Liver (tissue), 9 donors: ENCODE data around the gene CD248. TPM values are rescaled to one million over a fixed set of nuclear protein-coding genes. Genes with fewer than 3 reads are reported as not detected.

Experiments used
- DNase-seq: peaks from one replicate; pipeline ENCODE4 v3.0.0-alpha.2; 2017; ENCODE audit warnings: low spot score
- H3K27ac ChIP-seq, 2 donors: one replicate each; pipeline ENCODE4 v1.7.0; 2013; ENCODE audit warnings: inconsistent platforms in 2 of 2, low read length in 2 of 2, control low read depth in 1 of 2, low read depth in 1 of 2, mild to moderate bottlenecking in 1 of 2
- H3K27me3 ChIP-seq, 4 donors: one replicate each; pipeline versions ENCODE4 v1.6.1 to v1.7.0; 2013; ENCODE audit warnings: low read length in 3 of 4, inconsistent platforms in 1 of 4, mild to moderate bottlenecking in 1 of 4, moderate library complexity in 1 of 4; ENCODE audit not compliant: control insufficient read depth in 4 of 4, insufficient read depth in 4 of 4
- H3K36me3 ChIP-seq, 4 donors: one replicate each; pipeline versions ENCODE4 v1.6.1 to v1.7.0; 2013; ENCODE audit warnings: low read length in 3 of 4, mild to moderate bottlenecking in 3 of 4, low read depth in 1 of 4, moderate library complexity in 1 of 4; ENCODE audit not compliant: control insufficient read depth in 4 of 4, insufficient read depth in 3 of 4
- H3K4me1 ChIP-seq, 4 donors: one replicate each; pipeline versions ENCODE4 v1.6.1 to v1.7.0; 2013; ENCODE audit warnings: low read length in 3 of 4, mild to moderate bottlenecking in 3 of 4, moderate library complexity in 1 of 4; ENCODE audit not compliant: control insufficient read depth in 4 of 4, insufficient read depth in 4 of 4
- H3K4me3 ChIP-seq, 3 donors: one replicate each; pipeline versions ENCODE4 v1.6.1 to v1.7.0; 2013; ENCODE audit warnings: low read length in 3 of 3, control low read depth in 1 of 3, low read depth in 1 of 3, mild to moderate bottlenecking in 1 of 3
- H3K9ac ChIP-seq, 2 donors: one replicate each; pipeline ENCODE4 v1.7.0; 2013; ENCODE audit warnings: low read length in 2 of 2, mild to moderate bottlenecking in 2 of 2, moderate library complexity in 2 of 2, control low read depth in 1 of 2, low read depth in 1 of 2
- H3K9me3 ChIP-seq, 4 donors: one replicate each; pipeline versions ENCODE4 v1.6.1 to v1.7.0; 2013; ENCODE audit warnings: low read length in 3 of 4; ENCODE audit not compliant: control insufficient read depth in 4 of 4
- ATF3 ChIP-seq: IDR thresholded peaks from 2 replicates; pipeline ENCODE4 v1.6.1; 2016; ENCODE audit warnings: antibody characterized with exemption
- CTCF ChIP-seq: fragments of 150-350 bp; IDR thresholded peaks from 2 replicates; pipeline ENCODE4 v1.5.1; 2017; ENCODE audit warnings: improper control_type of control experiment, low read depth, low read length; ENCODE audit not compliant: missing input control
- EGR1 ChIP-seq, 2 donors: IDR thresholded peaks; 2 replicates each; pipeline ENCODE4 v1.6.1; 2016 to 2018; ENCODE audit warnings: antibody characterized with exemption in 2 of 2, low read depth in 2 of 2
- FOXA1 ChIP-seq: IDR thresholded peaks from 2 replicates; pipeline ENCODE4 v1.6.1; 2016; ENCODE audit warnings: antibody characterized with exemption
- FOXA2 ChIP-seq: IDR thresholded peaks from 2 replicates; pipeline ENCODE4 v1.6.1; 2016; ENCODE audit warnings: antibody characterized with exemption
- GABPA ChIP-seq, 2 donors: IDR thresholded peaks in 1 of 2; conservative IDR thresholded peaks in 1 of 2; 2 replicates each; pipeline ENCODE4 v1.6.1; 2016; ENCODE audit warnings: antibody characterized with exemption in 2 of 2, mild to moderate bottlenecking in 1 of 2, moderate library complexity in 1 of 2
- HNF4A ChIP-seq, 2 donors: conservative IDR thresholded peaks; 2 replicates each; pipeline ENCODE4 v1.6.1; 2016; ENCODE audit warnings: antibody characterized with exemption in 2 of 2, mild to moderate bottlenecking in 2 of 2
- HNF4G ChIP-seq: IDR thresholded peaks from 2 replicates; pipeline ENCODE4 v1.6.1; 2016; ENCODE audit warnings: antibody characterized with exemption
- JUND ChIP-seq, 2 donors: IDR thresholded peaks; 2 replicates each; pipeline ENCODE4 v1.6.1; 2016; ENCODE audit warnings: antibody characterized with exemption in 2 of 2
- NR2F2 ChIP-seq: IDR thresholded peaks from 2 replicates; pipeline ENCODE4 v1.6.1; 2016; ENCODE audit warnings: antibody characterized with exemption
- RAD21 ChIP-seq, 2 donors: IDR thresholded peaks; 2 replicates each; pipeline ENCODE4 v1.6.1; 2016; ENCODE audit warnings: antibody characterized with exemption in 2 of 2, mild to moderate bottlenecking in 2 of 2
- REST ChIP-seq: IDR thresholded peaks from 2 replicates; pipeline ENCODE4 v1.6.1; 2016; ENCODE audit warnings: antibody characterized with exemption, mild to moderate bottlenecking
- RXRA ChIP-seq, 2 donors: IDR thresholded peaks; 2 replicates each; pipeline ENCODE4 v1.6.1; 2017 to 2018; ENCODE audit warnings: antibody characterized with exemption in 2 of 2, mild to moderate bottlenecking in 1 of 2
- SP1 ChIP-seq: IDR thresholded peaks from 2 replicates; pipeline ENCODE4 v1.6.1; 2018; ENCODE audit warnings: antibody characterized with exemption, mild to moderate bottlenecking
- TAF1 ChIP-seq: conservative IDR thresholded peaks from 2 replicates; pipeline ENCODE4 v1.6.1; 2016; ENCODE audit warnings: antibody characterized with exemption, mild to moderate bottlenecking
- YY1 ChIP-seq: IDR thresholded peaks from 2 replicates; pipeline ENCODE4 v1.6.1; 2016; ENCODE audit warnings: antibody characterized with exemption, mild to moderate bottlenecking
- ZBTB33 ChIP-seq: IDR thresholded peaks from 2 replicates; pipeline ENCODE4 v1.6.1; 2016; ENCODE audit warnings: antibody characterized with exemption
- WGBS: extraction: QIAGEN DNeasy Blood & Tissue Kit; methylation state at CpG from one replicate; pipeline ENCODE4 v1.1.7; 2013; 5-methylcytosine and 5-hydroxymethylcytosine counted together
- polyA plus RNA-seq, 2 donors: library from polyadenylated mRNA; stranded (reverse) in 1 of 2; unstranded in 1 of 2; fragments of 200-250 nt in 1 of 2; fragments of >200 nt in 1 of 2; fragmentation: Nextera tagmentation in 1 of 2; extraction: Ambion mirVana in 1 of 2; gene quantifications; one replicate each; pipeline versions ENCODE4 v1.2.1 to v1.2.3, GENCODE V29; 2013 to 2015
- total RNA-seq, 2 donors: library from RNA; depleted of rRNA; stranded (reverse); fragments of >200 nt; gene quantifications; one replicate each; pipeline ENCODE4 v1.2.3, GENCODE V29; 2014
- donor health status: healthy.
- donor health status: healthy.
- donor health status: healthy.
- donor health status: healthy.
- donor health status: healthy.

The CD248 gene
- total and polyA plus RNA-seq, 4 donors = 0.64 to 3.0 (median 1.2) TPM

GRCh38 chr11:66317723-66318599 is 1.1 kb upstream of the CD248 start:
- TF ChIP-seq RXRA (IDR thresholded peaks at IDR 0.05) = peak; percentile 37 to 38
- TF ChIP-seq FOXA1 = no peak
- TF ChIP-seq TAF1 = no peak
- TF ChIP-seq EGR1 (IDR thresholded peaks at IDR 0.05; ENCODE audit: low read depth in 2 of 2) = no peak
- TF ChIP-seq HNF4A (conservative IDR thresholded peaks at IDR 0.05) = peak; percentile 72 to 87
- TF ChIP-seq JUND (IDR thresholded peaks at IDR 0.05) = no peak
- peak; percentile 27 for TF ChIP-seq HNF4G
- TF ChIP-seq RAD21 (IDR thresholded peaks at IDR 0.05) = peak in 1 of 2 donors; percentile 36
- TF ChIP-seq SP1 = peak; percentile 55
- no peak for TF ChIP-seq FOXA2
- no peak for TF ChIP-seq NR2F2
- TF ChIP-seq ZBTB33 = no peak
- TF ChIP-seq GABPA (IDR thresholded peaks at IDR 0.05 in 1 of 2, conservative IDR thresholded peaks at IDR 0.05 in 1 of 2) = no peak
- no peak for TF ChIP-seq CTCF
- TF ChIP-seq YY1 = no peak
- TF ChIP-seq ATF3 = no peak
- TF ChIP-seq REST = no peak
- Histone ChIP-seq H3K4me1 (peaks cover 7 to 15% (median 9%) of the 10 kb centered on the region in 4 donors), H3K9ac (no peak overlapping the region), H3K36me3 (no peaks in the 10 kb centered on the region), H3K9me3 (no peaks in the 10 kb centered on the region), H3K27me3 (no peaks in the 10 kb centered on the region), H3K4me3 (no peak overlapping the region), H3K27ac (peak overlapping the region; percentile 3 to 73)
- DNase-seq = no peak
- 44% methylated on average over 16 of the region's 16 CpGs for WGBS
